Upper lobe of left lung (tissue), 6 donors: ENCODE measurements around the gene CPEB4. TPM values are rescaled to one million over a fixed set of nuclear protein-coding genes. Genes with fewer than 3 reads are reported as not detected.

Experiments
- ATAC-seq, 2 donors: fragments of 200-7000 bp; cut with Tn5 transposase; one replicate each; pipeline ENCODE4 v1.9.1; 2022; ENCODE audit warnings: mild to moderate bottlenecking in 2 of 2, moderate library complexity in 2 of 2; ENCODE audit not compliant: low FRiP score in 2 of 2
- DNase-seq, 2 donors: peaks; one replicate each; pipeline ENCODE4 v3.0.0-alpha.2; 2019 to 2020
- H3K27ac ChIP-seq, 4 donors: fragments of 200-600 bp; sonication (generic); one replicate each; pipeline ENCODE4 v1.5.1; 2016 to 2019
- H3K27me3 ChIP-seq, 4 donors: fragments of 200-600 bp; sonication (generic); one replicate each; pipeline ENCODE4 v1.5.1; 2017 to 2019
- H3K36me3 ChIP-seq, 4 donors: fragments of 200-600 bp; sonication (generic); one replicate each; pipeline ENCODE4 v1.5.1; 2016 to 2019
- H3K4me1 ChIP-seq, 4 donors: fragments of 200-600 bp; sonication (generic); one replicate each; pipeline ENCODE4 v1.5.1; 2018 to 2019
- H3K4me3 ChIP-seq, 4 donors: fragments of 200-600 bp; sonication (generic); one replicate each; pipeline ENCODE4 v1.5.1; 2017 to 2019; ENCODE audit warnings: mild to moderate bottlenecking in 2 of 4, moderate library complexity in 1 of 4
- H3K9me3 ChIP-seq, 4 donors: fragments of 200-600 bp; sonication (generic); one replicate each; pipeline ENCODE4 v1.5.1; 2018 to 2019
- EP300 ChIP-seq, 4 donors: sonication (generic); formaldehyde crosslinking; IDR thresholded peaks; one replicate each; pipeline ENCODE4 v1.5.1; 2017; ENCODE audit warnings: antibody characterized with exemption in 4 of 4, control low read depth in 2 of 4
- POLR2A ChIP-seq, 4 donors: fragments of 450-650 bp; IDR thresholded peaks; one replicate each; pipeline ENCODE4 v1.5.1; 2016 to 2017; ENCODE audit warnings: antibody characterized with exemption in 4 of 4, mild to moderate bottlenecking in 2 of 4
- POLR2AphosphoS5 ChIP-seq, 2 donors: sonication (generic); formaldehyde crosslinking; IDR thresholded peaks; one replicate each; pipeline ENCODE4 v1.5.1; 2017; ENCODE audit warnings: antibody characterized with exemption in 2 of 2
- WGBS, 2 donors: methylation state at CpG; one replicate each; pipeline ENCODE4 v1.1.5; 2017 to 2018; 5-methylcytosine and 5-hydroxymethylcytosine counted together
- total RNA-seq, 6 donors: library from RNA; depleted of rRNA in 4 of 6; stranded (reverse); fragments of >200 nt in 4 of 6; gene quantifications; one replicate each; pipeline versions ENCODE4 v1.1.0 to v1.2.1, GENCODE V29; 2016 to 2021
- TF ChIP-seq, protein P1 (sequence below), 6 experiments: fragments of 450-650 bp in 4 of 6; fragments of 200-600 bp in 2 of 6; sonication (generic) in 2 of 6; IDR thresholded peaks; one replicate each; pipeline ENCODE4 v1.5.1; 2016 to 2019; ENCODE audit warnings: antibody characterized with exemption in 6 of 6
- donor health status: DM: no; HTN: no; CAD: no; lungs with moderate emphysema.
- donor health status: DM: no; HTN: yes; CAD: no; lungs with severe emphysema.

Gene CPEB4
- total RNA-seq, 6 donors from 2014 or later: 52.6 to 96.4 (median 62.0) TPM

DNA sequence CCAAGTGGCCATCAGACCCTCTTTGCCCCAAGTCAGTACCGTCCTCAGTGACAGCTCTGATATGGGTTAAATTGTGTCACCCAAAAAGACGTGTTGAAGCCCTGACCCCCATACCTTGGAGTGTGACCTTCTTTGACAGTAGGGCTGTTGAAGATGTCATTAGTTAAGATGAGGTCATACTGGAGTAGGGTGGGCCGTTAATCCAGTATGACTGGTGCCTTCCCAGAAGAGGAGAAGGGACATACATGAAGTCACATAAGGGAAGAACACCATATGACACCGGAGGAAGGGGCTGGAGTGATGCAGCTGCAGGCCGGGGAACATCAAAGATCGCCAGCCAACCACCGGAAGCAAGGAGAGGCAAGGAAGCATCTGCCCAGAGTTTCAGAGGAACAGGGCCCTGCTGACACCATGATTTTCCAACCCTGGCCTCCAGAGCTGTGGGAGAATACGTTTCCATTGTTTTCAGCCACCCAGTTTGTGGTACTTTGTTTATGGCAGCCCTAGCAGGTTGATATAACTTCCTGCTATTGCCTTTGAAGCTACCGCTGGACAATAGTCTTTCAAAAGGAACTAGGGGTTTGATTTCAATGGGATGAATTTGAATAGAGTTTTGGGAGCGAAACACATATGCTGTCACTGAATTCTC is 36.4 kb upstream of the CPEB4 start:
- no peaks in the 10 kb centered on the region for H3K4me1 ChIP-seq
- ATAC-seq: peak in 1 of 2 donors; percentile 11
- H3K4me3 ChIP-seq: no peak overlapping the region
- no peak for DNase-seq
- H3K27me3 ChIP-seq: no peaks in the 10 kb centered on the region
- 73% methylated on average over 10 of the region's 10 CpGs for WGBS, 2 donors
- H3K36me3 ChIP-seq: no peaks in the 10 kb centered on the region
- H3K9me3 ChIP-seq: peaks cover 0 to 10% (median 6%) of the 10 kb centered on the region in 4 donors
- no peak overlapping the region for H3K27ac ChIP-seq
- TF ChIP-seq POLR2AphosphoS5 (IDR thresholded peaks at IDR 0.05) (peak in 1 of 2 donors; percentile 67), EP300 (IDR thresholded peaks at IDR 0.05) (peak in 3 of 4 donors; percentile 36 to 59 (median 55))
- TF ChIP-seq, protein P1, sequence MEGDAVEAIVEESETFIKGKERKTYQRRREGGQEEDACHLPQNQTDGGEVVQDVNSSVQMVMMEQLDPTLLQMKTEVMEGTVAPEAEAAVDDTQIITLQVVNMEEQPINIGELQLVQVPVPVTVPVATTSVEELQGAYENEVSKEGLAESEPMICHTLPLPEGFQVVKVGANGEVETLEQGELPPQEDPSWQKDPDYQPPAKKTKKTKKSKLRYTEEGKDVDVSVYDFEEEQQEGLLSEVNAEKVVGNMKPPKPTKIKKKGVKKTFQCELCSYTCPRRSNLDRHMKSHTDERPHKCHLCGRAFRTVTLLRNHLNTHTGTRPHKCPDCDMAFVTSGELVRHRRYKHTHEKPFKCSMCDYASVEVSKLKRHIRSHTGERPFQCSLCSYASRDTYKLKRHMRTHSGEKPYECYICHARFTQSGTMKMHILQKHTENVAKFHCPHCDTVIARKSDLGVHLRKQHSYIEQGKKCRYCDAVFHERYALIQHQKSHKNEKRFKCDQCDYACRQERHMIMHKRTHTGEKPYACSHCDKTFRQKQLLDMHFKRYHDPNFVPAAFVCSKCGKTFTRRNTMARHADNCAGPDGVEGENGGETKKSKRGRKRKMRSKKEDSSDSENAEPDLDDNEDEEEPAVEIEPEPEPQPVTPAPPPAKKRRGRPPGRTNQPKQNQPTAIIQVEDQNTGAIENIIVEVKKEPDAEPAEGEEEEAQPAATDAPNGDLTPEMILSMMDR (IDR thresholded peaks at IDR 0.05): no peak

- H3K4me3 ChIP-seq: no peak overlapping the region
- no peak for TF ChIP-seq POLR2AphosphoS5 (IDR thresholded peaks at IDR 0.05)
- no peak for TF ChIP-seq POLR2A (IDR thresholded peaks at IDR 0.05)
- TF ChIP-seq, protein P1 (IDR thresholded peaks at IDR 0.05): no peak
- TF ChIP-seq EP300 (IDR thresholded peaks at IDR 0.05): no peak
- ATAC-seq: no peak
- H3K27ac ChIP-seq: no peak overlapping the region
- no peaks in the 10 kb centered on the region for H3K36me3 ChIP-seq
- no peak for DNase-seq
- no peaks in the 10 kb centered on the region for H3K4me1 ChIP-seq
- WGBS, 2 donors: 83 to 91% methylated on average over 7 of the region's 7 CpGs
- H3K9me3 ChIP-seq: peaks cover 0 to 10% (median 6%) of the 10 kb centered on the region in 4 donors
- no peaks in the 10 kb centered on the region for H3K27me3 ChIP-seq
These were observed 35.3 kb upstream of the CPEB4 start for GRCh38 chr5:173852790-173853359.

DNA sequence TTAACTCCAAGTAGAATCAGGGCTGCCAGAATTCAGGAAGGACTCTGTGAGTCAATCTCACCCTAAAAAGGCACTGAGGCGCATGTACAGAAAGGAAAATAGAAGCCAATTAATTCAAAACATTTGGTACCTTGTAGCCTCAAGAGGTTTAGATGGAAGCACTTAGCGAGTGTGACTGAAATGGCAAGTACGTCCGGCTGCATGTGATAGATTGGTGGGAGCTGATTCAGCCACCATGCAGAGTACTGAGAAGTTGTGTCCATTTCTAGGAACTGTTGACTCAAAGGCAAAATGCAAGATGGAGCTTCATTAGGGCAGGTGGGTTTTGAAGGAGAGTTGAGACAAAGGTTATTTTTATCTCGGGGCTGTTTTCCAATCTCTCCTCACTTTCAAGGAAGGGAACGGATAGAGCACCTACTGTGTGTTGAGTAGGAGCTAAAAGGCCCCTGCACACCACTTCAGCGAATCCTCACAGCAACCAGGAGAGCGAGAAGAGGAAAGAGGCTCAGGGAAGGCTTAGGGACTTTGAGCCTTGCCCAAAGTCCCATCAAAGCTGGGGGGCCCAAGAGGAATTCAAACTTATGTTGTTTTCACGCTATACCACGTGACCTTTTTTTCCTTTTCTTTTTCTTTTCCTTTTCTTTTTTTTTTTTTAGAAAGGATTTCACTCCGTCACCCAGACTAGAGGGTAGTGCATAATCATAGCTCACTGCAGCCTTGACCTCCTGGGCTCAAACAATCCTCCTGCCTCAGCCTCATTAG is 34.6 kb upstream of the CPEB4 start:
- no peaks in the 10 kb centered on the region for H3K27me3 ChIP-seq
- no peak overlapping the region for H3K27ac ChIP-seq
- peaks cover 0 to 2% (median under 1%) of the 10 kb centered on the region in 4 donors for H3K4me1 ChIP-seq
- DNase-seq (no peak), ATAC-seq (no peak)
- no peak overlapping the region for H3K4me3 ChIP-seq
- H3K36me3 ChIP-seq: no peaks in the 10 kb centered on the region
- peaks cover 0 to 8% (median 6%) of the 10 kb centered on the region in 4 donors for H3K9me3 ChIP-seq
- TF ChIP-seq POLR2AphosphoS5 (IDR thresholded peaks at IDR 0.05) (no peak), EP300 (IDR thresholded peaks at IDR 0.05) (no peak), POLR2A (IDR thresholded peaks at IDR 0.05) (no peak)
- TF ChIP-seq, protein P1 (IDR thresholded peaks at IDR 0.05): no peak
- 88 to 91% methylated on average over 11 of the region's 11 CpGs for WGBS, 2 donors

GRCh38 chr5:173855162-173855994 is 32.8 kb upstream of the CPEB4 start:
- Histone ChIP-seq H3K4me3 (no peak overlapping the region), H3K9me3 (no peaks in the 10 kb centered on the region), H3K27me3 (no peaks in the 10 kb centered on the region), H3K27ac (no peak overlapping the region), H3K36me3 (no peaks in the 10 kb centered on the region), H3K4me1 (peaks cover 0 to 13% (median 9%) of the 10 kb centered on the region in 4 donors)
- ATAC-seq (no peak), DNase-seq (no peak)
- 88 to 96% methylated on average over 11 of the region's 11 CpGs for WGBS, 2 donors
- no peak for TF ChIP-seq POLR2A (IDR thresholded peaks at IDR 0.05)
- TF ChIP-seq, protein P1 (IDR thresholded peaks at IDR 0.05): no peak
- no peak for TF ChIP-seq POLR2AphosphoS5 (IDR thresholded peaks at IDR 0.05)
- TF ChIP-seq EP300 (IDR thresholded peaks at IDR 0.05): no peak
